HFF-Myc (cell line): ENCODE data around the gene CHST2.

ENCODE experiments used
- DNase-seq: peaks from one replicate; pipeline ENCODE4 v3.0.0-alpha.2; 2011; ENCODE audit warnings: low read depth; ENCODE audit errors: extremely low read depth
- H3K4me3 ChIP-seq: replicated peaks from 2 replicates; pipeline ENCODE4 v1.5.1; 2011; ENCODE audit warnings: low read depth, mild to moderate bottlenecking, control low read depth, low read length
- TF ChIP-seq, protein P1 (sequence below): IDR thresholded peaks from 2 replicates; pipeline ENCODE4 v1.5.1; 2012; ENCODE audit warnings: mild to moderate bottlenecking, low read depth, low read length, control low read depth; ENCODE audit errors: missing control alignments

The CHST2 gene

DNA sequence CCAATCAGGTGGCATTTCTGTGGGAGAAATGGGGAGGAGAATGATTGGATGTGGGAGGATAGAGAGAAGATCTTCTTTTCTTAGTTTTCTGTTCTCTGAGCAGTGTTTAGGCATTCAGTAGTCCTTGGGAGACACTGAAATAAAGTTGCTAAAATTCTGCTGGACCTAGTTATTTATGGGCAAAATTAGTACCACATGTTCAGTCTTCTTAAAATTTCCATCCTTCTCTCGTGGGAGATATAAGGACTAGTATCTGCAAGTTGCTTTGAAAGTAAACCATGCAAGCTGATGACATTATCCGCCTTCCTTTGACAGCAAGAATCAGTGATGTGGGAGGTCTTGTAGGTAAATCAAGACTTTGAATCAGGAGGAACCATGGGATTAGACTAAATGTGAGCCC, 19.9 kb upstream of the CHST2 start:
- TF ChIP-seq, protein P1, sequence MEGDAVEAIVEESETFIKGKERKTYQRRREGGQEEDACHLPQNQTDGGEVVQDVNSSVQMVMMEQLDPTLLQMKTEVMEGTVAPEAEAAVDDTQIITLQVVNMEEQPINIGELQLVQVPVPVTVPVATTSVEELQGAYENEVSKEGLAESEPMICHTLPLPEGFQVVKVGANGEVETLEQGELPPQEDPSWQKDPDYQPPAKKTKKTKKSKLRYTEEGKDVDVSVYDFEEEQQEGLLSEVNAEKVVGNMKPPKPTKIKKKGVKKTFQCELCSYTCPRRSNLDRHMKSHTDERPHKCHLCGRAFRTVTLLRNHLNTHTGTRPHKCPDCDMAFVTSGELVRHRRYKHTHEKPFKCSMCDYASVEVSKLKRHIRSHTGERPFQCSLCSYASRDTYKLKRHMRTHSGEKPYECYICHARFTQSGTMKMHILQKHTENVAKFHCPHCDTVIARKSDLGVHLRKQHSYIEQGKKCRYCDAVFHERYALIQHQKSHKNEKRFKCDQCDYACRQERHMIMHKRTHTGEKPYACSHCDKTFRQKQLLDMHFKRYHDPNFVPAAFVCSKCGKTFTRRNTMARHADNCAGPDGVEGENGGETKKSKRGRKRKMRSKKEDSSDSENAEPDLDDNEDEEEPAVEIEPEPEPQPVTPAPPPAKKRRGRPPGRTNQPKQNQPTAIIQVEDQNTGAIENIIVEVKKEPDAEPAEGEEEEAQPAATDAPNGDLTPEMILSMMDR = no peak
- H3K4me3 ChIP-seq = no peak overlapping the region
- no peak for DNase-seq

DNA sequence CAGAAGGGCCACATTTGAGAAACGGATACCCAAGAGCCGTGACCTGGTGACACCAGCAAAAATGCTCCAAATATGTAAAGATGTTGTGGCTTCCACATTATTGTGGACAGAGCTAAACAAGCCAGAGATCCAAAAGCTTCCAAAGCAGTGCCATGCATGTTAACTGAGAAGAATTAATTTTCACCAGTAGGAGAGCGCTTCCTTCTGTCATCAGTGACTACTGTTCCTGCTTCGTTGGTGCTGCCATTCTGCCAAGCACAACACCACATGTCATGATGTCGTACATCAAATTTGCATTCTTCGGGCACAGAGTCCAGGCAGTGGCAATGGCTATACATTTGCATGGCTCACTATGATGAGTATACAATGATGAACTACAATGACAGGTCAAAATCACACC, 19.1 kb upstream of the CHST2 start:
- TF ChIP-seq, protein P1 = no peak

DNA sequence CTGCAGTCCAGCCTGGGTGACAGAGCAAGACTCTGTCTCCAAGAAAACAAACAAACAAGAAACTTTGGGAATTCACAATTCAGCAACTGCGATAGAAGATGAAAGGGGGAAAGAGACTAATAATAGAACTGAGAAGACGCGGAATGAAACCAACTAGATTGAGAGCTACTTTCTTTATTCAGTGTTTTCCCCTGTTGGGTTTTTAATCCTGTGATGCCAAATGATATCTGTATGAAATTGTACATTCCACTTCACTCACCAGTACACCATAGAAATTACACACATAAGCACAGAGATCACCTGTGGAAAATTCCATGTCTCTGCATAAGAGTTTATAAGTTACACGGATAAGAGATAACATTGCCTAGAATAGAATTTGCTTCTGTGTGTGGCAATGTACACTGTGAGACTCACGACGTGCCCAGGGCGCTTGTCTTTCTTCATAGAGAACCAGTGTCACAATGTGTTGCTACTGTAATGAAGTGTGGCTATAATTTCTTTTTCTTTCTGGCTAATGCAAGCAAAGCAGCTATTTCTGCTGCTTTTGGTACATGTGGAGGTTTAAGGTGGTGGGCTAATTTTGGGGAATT, 17.7 kb upstream of the CHST2 start:
- H3K4me3 ChIP-seq = no peak overlapping the region
- DNase-seq = no peak
- TF ChIP-seq, protein P1 = no peak

More for the DNA sequence above, 19.1 kb upstream of the CHST2 start:
- no peak for DNase-seq
- no peak overlapping the region for H3K4me3 ChIP-seq

DNA sequence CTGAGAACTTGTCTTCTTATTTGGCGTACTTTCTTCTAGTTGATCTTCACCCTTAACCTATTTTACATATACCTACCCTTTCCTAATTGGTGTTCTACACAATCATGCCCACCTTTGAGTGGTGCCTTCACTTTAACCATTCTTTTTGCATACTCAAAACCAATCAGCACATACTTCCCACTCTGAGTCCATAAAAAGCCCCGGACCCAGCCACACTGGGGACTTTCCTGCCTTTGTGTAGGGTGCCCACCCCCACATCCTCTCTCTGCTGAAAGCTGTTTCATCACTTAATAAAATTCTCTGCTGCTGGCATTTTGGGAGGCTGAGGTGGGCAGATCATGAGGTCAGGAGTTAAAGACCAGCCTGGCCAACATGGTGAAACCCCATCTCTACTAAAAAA, 15.9 kb upstream of the CHST2 start:
- TF ChIP-seq, protein P1 = no peak
- DNase-seq = no peak
- no peak overlapping the region for H3K4me3 ChIP-seq

DNA sequence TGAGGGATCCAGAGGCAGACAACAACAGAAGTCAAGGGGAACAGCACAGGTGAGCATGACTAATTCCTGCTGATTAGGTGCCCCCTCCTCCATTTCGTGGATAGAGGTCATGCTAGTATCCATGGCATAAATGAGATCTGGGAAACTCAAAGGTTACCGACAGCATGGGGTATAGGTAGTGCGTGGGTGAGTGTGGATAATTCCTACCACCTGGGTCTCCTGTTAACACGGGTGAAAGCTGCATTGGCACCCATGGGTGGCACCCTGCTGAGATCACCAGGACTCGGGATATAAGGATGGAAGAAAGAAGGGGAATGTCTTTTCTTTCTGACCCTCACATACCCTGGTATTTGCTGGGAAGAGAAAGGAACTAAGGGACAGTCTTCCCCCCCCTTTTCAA, 14.4 kb upstream of the CHST2 start:
- TF ChIP-seq, protein P1 = no peak
- no peak overlapping the region for H3K4me3 ChIP-seq
- DNase-seq = no peak

DNA sequence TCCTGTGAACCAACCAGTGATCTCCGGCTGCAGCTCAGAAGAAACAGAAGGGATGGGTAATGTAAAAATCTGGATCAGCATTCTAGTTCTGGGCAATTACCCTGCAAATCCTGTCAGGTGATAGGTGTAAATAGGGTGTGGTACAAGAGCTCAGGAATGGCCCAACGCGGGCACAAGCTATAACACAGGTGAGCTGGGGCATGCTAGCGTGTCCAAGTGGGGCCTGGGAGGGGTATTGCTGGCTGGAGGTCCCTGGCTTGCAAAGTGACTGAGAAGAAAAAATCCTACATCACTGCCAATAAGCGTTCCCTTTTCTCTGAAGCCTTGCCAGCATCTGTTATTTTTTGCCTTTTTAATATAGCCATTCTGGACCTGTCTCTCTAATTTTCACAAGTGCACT, 9.7 kb upstream of the CHST2 start:
- TF ChIP-seq, protein P1 = no peak
- no peak overlapping the region for H3K4me3 ChIP-seq
- no peak for DNase-seq

DNA sequence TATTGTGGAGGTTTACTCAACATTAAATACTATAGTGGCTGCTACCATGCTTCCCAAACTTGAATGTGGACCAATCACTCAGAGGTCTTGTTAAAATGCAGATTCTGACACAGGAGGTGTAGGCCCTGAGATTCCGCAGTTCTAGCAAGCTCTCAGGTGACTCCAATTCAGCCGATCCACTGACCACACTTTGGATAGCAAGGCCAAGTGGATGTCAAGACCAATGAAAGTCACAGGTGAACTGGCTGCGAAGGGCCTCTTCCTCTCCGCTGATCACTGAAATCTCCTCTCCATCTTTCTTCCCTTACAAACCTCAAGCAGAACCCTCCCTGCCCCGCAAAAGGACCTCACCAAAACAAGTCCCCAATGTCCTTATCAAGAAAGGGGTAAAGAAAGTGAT, 9.2 kb upstream of the CHST2 start:
- no peak for DNase-seq
- TF ChIP-seq, protein P1 = no peak
- H3K4me3 ChIP-seq = no peak overlapping the region
